Measurements from ENCODE around the gene AKR1C4.

GRCh38 chr10:5233324-5233723, 36.7 kb downstream of the AKR1C4 start:
- TF ChIP-seq TAF1 (IDR thresholded peaks at IDR 0.05; ENCODE audit: borderline replicate concordance, insufficient read depth, low read length), result no peak
- no peak for TF ChIP-seq REST (IDR thresholded peaks at IDR 0.05; ENCODE audit: insufficient read depth in 1 of 2, low read depth in 2 of 2, low read length in 2 of 2)
